ENCODE measurements around the gene MAP2K6. TPM values are rescaled to one million over a fixed set of nuclear protein-coding genes. Genes with fewer than 3 reads are reported as not detected.

MAP2K6 gene
- total and polyA plus RNA-seq, 2 experiments from 2014 or later: 0.11 to 0.43 TPM

GRCh38 chr17:69471406-69471805 lies 56.9 kb downstream of the MAP2K6 start:
- H3K36me3 ChIP-seq (ENCODE audit: low read depth): no peaks in the 10 kb centered on the region
- H3K79me2 ChIP-seq (ENCODE audit: insufficient read depth): no peaks in the 10 kb centered on the region
- peaks cover 19% of the 10 kb centered on the region for H3K4me1 ChIP-seq (ENCODE audit: insufficient read depth)
- H2AFZ ChIP-seq: no peak overlapping the region
- H4K20me1 ChIP-seq (ENCODE audit: insufficient read depth): no peaks in the 10 kb centered on the region
- H3F3A ChIP-seq (ENCODE audit: insufficient read depth): peaks cover 22% of the 10 kb centered on the region
- no peaks in the 10 kb centered on the region for H3K9me2 ChIP-seq (ENCODE audit: insufficient read depth)
- H3K9me3 ChIP-seq (ENCODE audit: low read depth): no peaks in the 10 kb centered on the region
- H3K27ac ChIP-seq: no peak overlapping the region
- no peaks in the 10 kb centered on the region for H3K27me3 ChIP-seq (replicated peaks; ENCODE audit: insufficient read depth)
- no peak overlapping the region for H3K4me2 ChIP-seq (ENCODE audit: unreplicated experiment)
- H3K9ac ChIP-seq: no peak overlapping the region
- in situ Hi-C loops (cut with MboI): no loop called here
- 87 to 91% methylated on average over 3 of the region's 3 CpGs for WGBS, 2 experiments (ENCODE audit: low coverage in 1 of 2, low lambda C conversion rate in 2 of 2, missing lambda C conversion rate in 2 of 2)
- H3K4me3 ChIP-seq: no peak overlapping the region
- DNase-seq: no peak
- TF ChIP-seq EZH2phosphoT487 (IDR thresholded peaks at IDR 0.05; ENCODE audit: insufficient read depth, low read depth) (no peak), EZH2 (IDR thresholded peaks at IDR 0.05; ENCODE audit: insufficient read depth, poor library complexity, severe bottlenecking) (no peak)

DNA sequence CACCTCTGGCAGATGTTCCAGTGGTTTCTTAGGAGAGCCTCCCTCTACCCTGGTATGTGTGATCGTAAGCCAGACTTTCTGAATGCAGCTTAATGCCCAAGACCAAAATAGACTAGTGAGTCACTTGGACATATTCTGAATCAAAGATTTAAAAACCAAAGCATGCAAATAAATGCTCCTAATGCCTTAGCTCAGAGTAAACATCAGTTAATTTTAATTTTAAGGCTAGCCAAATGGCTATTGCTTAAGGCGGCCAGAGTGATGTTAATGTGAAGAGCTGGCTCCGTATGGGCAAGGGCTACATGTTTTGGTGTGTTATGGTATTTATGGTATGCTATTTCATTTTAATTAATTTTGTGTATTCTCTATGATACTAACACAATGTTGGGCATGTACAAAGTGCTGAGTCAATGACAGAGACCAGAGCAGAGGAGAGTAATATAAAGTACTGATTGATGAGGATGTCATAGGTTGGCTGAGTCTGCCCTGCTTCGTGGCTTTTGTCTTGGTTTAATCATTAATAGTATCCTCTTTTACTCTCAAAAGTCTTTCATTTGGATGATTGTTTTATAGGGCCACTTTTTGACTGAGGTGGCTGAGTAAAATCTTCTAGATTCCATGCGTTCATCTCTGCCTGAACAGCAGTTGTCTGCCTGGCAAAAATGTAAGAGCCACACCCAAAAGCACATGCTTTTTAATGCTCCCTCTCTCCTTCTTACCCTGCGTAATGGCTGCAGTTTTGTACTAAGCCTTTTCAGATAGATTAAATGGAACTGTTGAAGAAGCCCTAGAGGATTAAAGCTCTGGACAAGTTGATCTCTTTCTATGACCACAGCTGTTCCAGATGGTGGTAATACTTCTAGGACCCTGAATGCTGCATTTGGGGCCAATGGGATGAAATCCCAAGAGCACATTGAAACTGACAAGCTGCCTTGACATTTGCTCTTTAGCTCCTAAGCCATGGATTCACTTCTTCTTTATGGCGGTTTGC lies 59.6 kb downstream of the MAP2K6 start:
- Histone ChIP-seq H3K9me3 (ENCODE audit: low read depth) (no peaks in the 10 kb centered on the region), H3K36me3 (ENCODE audit: low read depth) (no peaks in the 10 kb centered on the region), H3K4me2 (ENCODE audit: unreplicated experiment) (peak overlapping the region; percentile 56), H3K4me3 (peak overlapping the region; percentile 35; the same call in 1 of the 2 replicates), H3K9ac (peak overlapping the region; percentile 27), H3F3A (ENCODE audit: insufficient read depth) (peaks cover 15% of the 10 kb centered on the region), H3K27ac (peak overlapping the region; percentile 66), H2AFZ (peak overlapping the region; percentile 60), H3K79me2 (ENCODE audit: insufficient read depth) (no peaks in the 10 kb centered on the region), H3K9me2 (ENCODE audit: insufficient read depth) (no peaks in the 10 kb centered on the region), H4K20me1 (ENCODE audit: insufficient read depth) (no peaks in the 10 kb centered on the region), H3K4me1 (ENCODE audit: insufficient read depth) (peaks cover 19% of the 10 kb centered on the region), H3K27me3 (replicated peaks; ENCODE audit: insufficient read depth) (no peaks in the 10 kb centered on the region)
- in situ Hi-C loops (cut with MboI): no loop called here
- 10 to 16% methylated on average over 7 of the region's 7 CpGs for WGBS, 2 experiments (ENCODE audit: low coverage in 1 of 2, low lambda C conversion rate in 2 of 2, missing lambda C conversion rate in 2 of 2)
- TF ChIP-seq EZH2phosphoT487 (IDR thresholded peaks at IDR 0.05; ENCODE audit: insufficient read depth, low read depth): no peak
- no peak for TF ChIP-seq EZH2 (IDR thresholded peaks at IDR 0.05; ENCODE audit: insufficient read depth, poor library complexity, severe bottlenecking)
- DNase-seq: peak; percentile 84

GRCh38 chr17:69477204-69477902 lies 62.9 kb downstream of the MAP2K6 start:
- in situ Hi-C loops (cut with MboI): no loop called here
- 80% methylated on average over 6 of the region's 6 CpGs for WGBS, 2 experiments (ENCODE audit: low coverage in 1 of 2, low lambda C conversion rate in 2 of 2, missing lambda C conversion rate in 2 of 2)

GRCh38 chr17:69477903-69478266 lies 63.4 kb downstream of the MAP2K6 start:
- H3K4me3 ChIP-seq: no peak overlapping the region
- no peaks in the 10 kb centered on the region for H3K9me2 ChIP-seq (ENCODE audit: insufficient read depth)
- H3K79me2 ChIP-seq (ENCODE audit: insufficient read depth): no peaks in the 10 kb centered on the region
- in situ Hi-C loops (cut with MboI): no loop called here
- 95 to 99% methylated on average over 4 of the region's 4 CpGs for WGBS, 2 experiments (ENCODE audit: low coverage in 1 of 2, low lambda C conversion rate in 2 of 2, missing lambda C conversion rate in 2 of 2)
- H4K20me1 ChIP-seq (ENCODE audit: insufficient read depth): no peaks in the 10 kb centered on the region
- DNase-seq: no peak
- TF ChIP-seq EZH2 (IDR thresholded peaks at IDR 0.05; ENCODE audit: insufficient read depth, poor library complexity, severe bottlenecking) (no peak), EZH2phosphoT487 (IDR thresholded peaks at IDR 0.05; ENCODE audit: insufficient read depth, low read depth) (no peak)
- H3F3A ChIP-seq (ENCODE audit: insufficient read depth): peaks cover 15% of the 10 kb centered on the region
- H3K4me1 ChIP-seq (ENCODE audit: insufficient read depth): peaks cover 19% of the 10 kb centered on the region
- H3K36me3 ChIP-seq (ENCODE audit: low read depth): no peaks in the 10 kb centered on the region
- no peak overlapping the region for H3K9ac ChIP-seq
- no peaks in the 10 kb centered on the region for H3K27me3 ChIP-seq (replicated peaks; ENCODE audit: insufficient read depth)
- no peaks in the 10 kb centered on the region for H3K9me3 ChIP-seq (ENCODE audit: low read depth)
- H3K4me2 ChIP-seq (ENCODE audit: unreplicated experiment): no peak overlapping the region
- H3K27ac ChIP-seq: no peak overlapping the region
- H2AFZ ChIP-seq: no peak overlapping the region

More at GRCh38 chr17:69477204-69477902, 62.9 kb downstream of the MAP2K6 start:
- Histone ChIP-seq H3K4me2 (ENCODE audit: unreplicated experiment) (no peak overlapping the region), H3K9me3 (ENCODE audit: low read depth) (no peaks in the 10 kb centered on the region), H3K9me2 (ENCODE audit: insufficient read depth) (no peaks in the 10 kb centered on the region), H3F3A (ENCODE audit: insufficient read depth) (peaks cover 15% of the 10 kb centered on the region), H3K4me1 (ENCODE audit: insufficient read depth) (peaks cover 19% of the 10 kb centered on the region), H2AFZ (no peak overlapping the region), H4K20me1 (ENCODE audit: insufficient read depth) (no peaks in the 10 kb centered on the region), H3K4me3 (no peak overlapping the region), H3K27ac (no peak overlapping the region), H3K27me3 (replicated peaks; ENCODE audit: insufficient read depth) (no peaks in the 10 kb centered on the region), H3K79me2 (ENCODE audit: insufficient read depth) (no peaks in the 10 kb centered on the region), H3K36me3 (ENCODE audit: low read depth) (no peaks in the 10 kb centered on the region), H3K9ac (no peak overlapping the region)
- TF ChIP-seq EZH2phosphoT487 (IDR thresholded peaks at IDR 0.05; ENCODE audit: insufficient read depth, low read depth) (no peak), EZH2 (IDR thresholded peaks at IDR 0.05; ENCODE audit: insufficient read depth, poor library complexity, severe bottlenecking) (no peak)
- no peak for DNase-seq
